Measurements from ENCODE around the gene EHMT1. TPM values are rescaled to one million over a fixed set of nuclear protein-coding genes. Genes with fewer than 3 reads are reported as not detected.

The EHMT1 gene
- polyA plus RNA-seq, 1 experiment, result 23.3 TPM

DNA sequence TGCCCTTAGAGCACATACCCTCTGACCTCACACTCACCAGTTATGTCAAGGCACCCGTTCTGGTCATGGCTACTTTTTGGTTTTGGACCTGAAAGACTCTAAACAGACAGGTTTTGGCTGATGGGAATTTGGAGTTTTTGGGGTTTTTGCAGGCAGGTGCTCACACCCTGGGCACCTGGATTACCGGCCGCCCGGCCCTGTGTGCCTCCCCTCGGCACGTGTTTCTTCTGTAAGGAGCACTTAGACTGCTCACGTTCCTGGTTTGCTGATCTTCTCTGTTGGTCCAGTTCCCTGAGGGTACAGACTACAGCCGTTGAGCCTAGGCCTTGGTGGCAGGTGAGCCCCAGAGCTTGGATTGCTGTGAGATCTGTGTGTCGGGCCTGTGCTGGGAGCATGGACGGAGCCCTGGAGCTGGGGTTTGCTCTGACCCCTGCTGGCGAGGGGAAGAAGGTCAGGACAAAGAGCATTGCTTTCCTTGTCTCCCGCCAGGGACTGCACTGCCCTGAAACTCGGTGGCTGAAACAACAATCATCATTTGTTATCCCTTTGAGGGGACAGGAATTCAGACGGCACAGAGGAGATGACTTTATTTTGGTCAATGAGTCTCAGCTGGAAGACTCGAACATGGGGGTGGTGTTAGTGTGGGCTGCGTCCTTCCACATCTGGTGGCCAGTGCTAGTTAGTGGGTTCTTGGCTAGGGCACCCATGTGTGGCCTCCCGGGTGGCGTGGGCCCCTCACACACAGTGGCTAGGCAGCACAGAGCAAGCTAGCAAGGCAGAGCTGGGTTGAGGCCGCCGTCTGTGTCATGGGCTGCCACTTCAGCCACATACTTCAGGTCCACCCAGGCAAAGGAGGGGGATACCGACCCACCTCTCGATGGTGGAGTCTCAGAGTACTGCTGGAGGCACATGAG, 76.4 kb downstream of the EHMT1 start:
- no peaks in the 10 kb centered on the region for H3K27me3 ChIP-seq (ENCODE audit: control insufficient read depth, insufficient read depth, low read length)
- TF ChIP-seq, protein P1, sequence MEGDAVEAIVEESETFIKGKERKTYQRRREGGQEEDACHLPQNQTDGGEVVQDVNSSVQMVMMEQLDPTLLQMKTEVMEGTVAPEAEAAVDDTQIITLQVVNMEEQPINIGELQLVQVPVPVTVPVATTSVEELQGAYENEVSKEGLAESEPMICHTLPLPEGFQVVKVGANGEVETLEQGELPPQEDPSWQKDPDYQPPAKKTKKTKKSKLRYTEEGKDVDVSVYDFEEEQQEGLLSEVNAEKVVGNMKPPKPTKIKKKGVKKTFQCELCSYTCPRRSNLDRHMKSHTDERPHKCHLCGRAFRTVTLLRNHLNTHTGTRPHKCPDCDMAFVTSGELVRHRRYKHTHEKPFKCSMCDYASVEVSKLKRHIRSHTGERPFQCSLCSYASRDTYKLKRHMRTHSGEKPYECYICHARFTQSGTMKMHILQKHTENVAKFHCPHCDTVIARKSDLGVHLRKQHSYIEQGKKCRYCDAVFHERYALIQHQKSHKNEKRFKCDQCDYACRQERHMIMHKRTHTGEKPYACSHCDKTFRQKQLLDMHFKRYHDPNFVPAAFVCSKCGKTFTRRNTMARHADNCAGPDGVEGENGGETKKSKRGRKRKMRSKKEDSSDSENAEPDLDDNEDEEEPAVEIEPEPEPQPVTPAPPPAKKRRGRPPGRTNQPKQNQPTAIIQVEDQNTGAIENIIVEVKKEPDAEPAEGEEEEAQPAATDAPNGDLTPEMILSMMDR (IDR thresholded peaks at IDR 0.05; ENCODE audit: insufficient read depth, low read depth, low read length), result peak; percentile 78
- H3K4me3 ChIP-seq (ENCODE audit: low read depth, low read length), result no peak overlapping the region
- ChIA-PET POLR2A (no interaction called here), CTCF (interaction anchor here (0.5 to 2.6 kb wide), 13 partner anchors 11 to 1434 kb away, joined by 3 to 23 read pairs (median 4); no protein-coding TSS in a partner anchor)
- no peak for DNase-seq (ENCODE audit: low read depth)
- H3K36me3 ChIP-seq (ENCODE audit: control insufficient read depth, insufficient read depth, low read length), result no peaks in the 10 kb centered on the region; the same call in 1 of the 2 replicates

DNA sequence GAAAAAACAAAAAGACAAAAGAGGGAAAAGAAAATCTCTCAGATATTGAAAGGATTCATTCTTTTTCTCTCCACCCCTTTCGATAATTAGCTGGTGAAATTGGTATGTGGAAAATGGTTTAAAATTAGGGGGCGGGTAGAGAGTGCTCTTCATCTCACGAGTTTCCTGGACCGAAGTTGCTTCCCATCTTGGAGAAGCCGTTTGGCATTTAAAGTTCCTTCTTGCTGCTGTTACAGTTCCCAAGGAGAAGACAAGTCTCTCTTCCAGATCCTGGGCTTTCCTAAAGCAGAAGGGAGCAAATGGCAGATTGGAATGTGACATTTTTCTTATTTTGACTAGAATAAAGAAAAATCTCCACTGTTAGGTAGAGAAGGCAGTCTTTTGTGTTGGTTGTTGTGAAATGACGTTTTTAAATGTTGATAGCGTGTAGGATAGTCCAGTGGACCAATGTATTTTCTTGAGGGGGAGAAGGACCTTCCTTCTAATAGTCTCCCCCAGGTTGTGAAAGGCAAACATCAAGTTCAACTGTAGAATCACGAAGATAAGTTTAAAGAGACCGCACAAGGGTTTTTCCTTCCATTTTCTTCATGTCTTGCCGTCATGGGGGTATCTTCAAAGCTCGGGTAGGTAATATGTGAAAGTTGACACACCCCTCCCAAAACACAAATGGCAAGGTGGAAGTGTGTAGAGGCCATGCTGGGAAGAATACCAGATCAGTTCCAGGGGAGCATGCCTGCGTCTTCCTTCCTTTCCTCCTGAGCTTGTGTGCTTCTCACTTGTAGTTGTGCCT, 77.5 kb downstream of the EHMT1 start:
- ChIA-PET POLR2A (no interaction called here), CTCF (interaction anchor here (0.7 to 2.6 kb wide), 6 partner anchors 12 to 37 kb away, joined by 3 to 23 read pairs (median 6); no protein-coding TSS in a partner anchor)
- no peak for DNase-seq (ENCODE audit: low read depth)
- no peaks in the 10 kb centered on the region for H3K27me3 ChIP-seq (ENCODE audit: control insufficient read depth, insufficient read depth, low read length)
- H3K4me3 ChIP-seq (ENCODE audit: low read depth, low read length), result no peak overlapping the region
- TF ChIP-seq, protein P1 (IDR thresholded peaks at IDR 0.05; ENCODE audit: insufficient read depth, low read depth, low read length), result no peak
- no peaks in the 10 kb centered on the region; the same call in 1 of the 2 replicates for H3K36me3 ChIP-seq (ENCODE audit: control insufficient read depth, insufficient read depth, low read length)

DNA sequence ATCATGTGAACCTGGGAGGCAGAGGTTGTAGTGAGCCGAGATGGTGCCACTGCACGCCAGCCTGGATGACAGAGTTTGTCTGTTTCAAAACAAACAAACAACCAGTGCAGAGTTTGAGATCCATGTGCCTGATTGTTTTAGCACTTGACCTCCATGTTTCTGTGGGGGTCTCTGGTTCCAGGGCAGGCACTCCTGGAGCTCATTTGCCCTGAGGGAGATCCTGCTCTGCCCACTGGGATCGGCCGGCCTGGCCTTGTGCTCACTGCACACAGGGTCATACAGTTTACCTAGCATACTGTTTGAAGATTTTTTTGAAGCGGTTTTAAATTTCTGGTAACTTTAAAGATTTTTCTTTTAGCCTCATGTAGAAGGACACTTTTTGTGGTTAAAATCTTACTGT, 78.4 kb downstream of the EHMT1 start:
- no peak overlapping the region for H3K4me3 ChIP-seq (ENCODE audit: low read depth, low read length)
- no peak for DNase-seq (ENCODE audit: low read depth)
- CTCF ChIA-PET, result interaction anchor here (0.6 to 1.4 kb wide), 2 partner anchors 9 to 24 kb away, joined by 3 to 4 read pairs; no protein-coding TSS in a partner anchor
- no peaks in the 10 kb centered on the region for H3K27me3 ChIP-seq (ENCODE audit: control insufficient read depth, insufficient read depth, low read length)
- TF ChIP-seq, protein P1 (IDR thresholded peaks at IDR 0.05; ENCODE audit: insufficient read depth, low read depth, low read length), result no peak
- no peaks in the 10 kb centered on the region; the same call in 1 of the 2 replicates for H3K36me3 ChIP-seq (ENCODE audit: control insufficient read depth, insufficient read depth, low read length)
- POLR2A ChIA-PET, result no interaction called here

DNA sequence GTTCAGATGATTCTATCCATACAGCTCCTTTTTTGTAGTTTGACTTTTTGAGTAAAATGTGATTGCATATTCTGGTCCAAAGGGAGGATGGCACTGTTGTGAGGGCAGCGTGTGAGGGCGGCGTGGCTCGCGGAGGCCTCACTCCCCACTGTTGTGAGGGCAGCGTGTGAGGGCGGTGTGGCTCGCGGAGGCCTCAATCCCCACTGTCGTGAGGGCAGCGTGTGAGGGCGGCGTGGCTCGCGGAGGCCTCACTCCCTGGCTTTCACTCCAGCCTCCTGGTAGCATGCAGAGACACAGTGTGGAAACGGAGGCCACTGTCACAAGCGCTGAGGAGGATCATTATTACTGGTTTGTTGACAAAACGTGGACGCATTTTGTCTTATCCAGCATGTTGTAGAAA, 79.0 kb downstream of the EHMT1 start:
- CTCF ChIA-PET, result interaction anchor here (0.6 to 1.4 kb wide), 2 partner anchors 9 to 25 kb away, joined by 3 to 4 read pairs; no protein-coding TSS in a partner anchor
- H3K4me3 ChIP-seq (ENCODE audit: low read depth, low read length), result no peak overlapping the region
- TF ChIP-seq, protein P1 (IDR thresholded peaks at IDR 0.05; ENCODE audit: insufficient read depth, low read depth, low read length), result no peak
- POLR2A ChIA-PET, result no interaction called here
- H3K27me3 ChIP-seq (ENCODE audit: control insufficient read depth, insufficient read depth, low read length), result no peaks in the 10 kb centered on the region
- no peak for DNase-seq (ENCODE audit: low read depth)
- no peaks in the 10 kb centered on the region; the same call in 1 of the 2 replicates for H3K36me3 ChIP-seq (ENCODE audit: control insufficient read depth, insufficient read depth, low read length)

DNA sequence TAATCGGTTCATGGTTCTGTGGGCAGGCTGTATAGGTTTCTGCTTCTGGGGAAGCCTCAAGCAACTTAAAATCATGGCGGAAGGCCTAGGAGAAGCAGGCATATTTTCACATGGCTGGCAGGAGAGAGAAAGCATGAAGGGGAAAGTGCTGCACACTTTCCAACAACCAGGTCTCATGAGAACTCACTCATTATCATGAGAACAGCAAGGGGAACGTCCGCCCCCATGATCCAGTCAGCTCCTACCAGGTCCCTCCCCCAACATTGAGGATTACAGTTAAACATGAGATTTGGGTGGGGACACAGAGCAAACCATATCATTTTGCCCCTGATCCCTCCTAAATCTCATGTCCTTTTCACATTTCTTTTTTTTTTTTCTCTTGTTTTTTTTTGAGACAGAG, 82.1 kb downstream of the EHMT1 start:
- CTCF ChIA-PET, result interaction anchor here (0.6 kb wide), 1 partner anchor 159 kb away, joined by 3 read pairs; no protein-coding TSS in a partner anchor
- TF ChIP-seq, protein P1 (IDR thresholded peaks at IDR 0.05; ENCODE audit: insufficient read depth, low read depth, low read length), result no peak
- Histone ChIP-seq H3K36me3 (ENCODE audit: control insufficient read depth, insufficient read depth, low read length) (no peaks in the 10 kb centered on the region), H3K4me3 (ENCODE audit: low read depth, low read length) (no peak overlapping the region), H3K27me3 (ENCODE audit: control insufficient read depth, insufficient read depth, low read length) (no peaks in the 10 kb centered on the region)
- DNase-seq (ENCODE audit: low read depth), result no peak
- POLR2A ChIA-PET, result no interaction called here
